Measurements from ENCODE around the gene OR4D9. TPM values are rescaled to one million over a fixed set of nuclear protein-coding genes. Genes with fewer than 3 reads are reported as not detected.
"Not testable (repeated sequence)": the region's sequence is repeated elsewhere in the genome, so short reads cannot be mapped to it uniquely, and the experiment has no call there.

OR4D9 gene
- total and polyA plus RNA-seq, 2 donors (not counting 1 experiment from before 2014, with no cell fraction given), result not detected

GRCh38 chr11:59534676-59535075 is 23.3 kb downstream of the OR4D9 start:
- H3K27ac ChIP-seq (ENCODE audit: low read length in 2 of 2), result no peak overlapping the region
- no CpG with 5 or more reads among the region's 1 CpG for WGBS (ENCODE audit: insufficient coverage)
- H3K4me2 ChIP-seq (replicated peaks; ENCODE audit: low read depth, low read length, poor library complexity, severe bottlenecking), result no peak overlapping the region
- CTCF ChIA-PET, result interaction anchor here (0.6 to 1.5 kb wide), 3 partner anchors 31 to 146 kb away, joined by 3 to 4 read pairs (median 4); no protein-coding TSS in a partner anchor
- H3K36me3 ChIP-seq (replicated peaks in 1 of 2; ENCODE audit: control extremely low read depth in 1 of 2, control insufficient read depth in 1 of 2, extremely low read depth in 1 of 2, insufficient read depth in 2 of 2, low read length in 1 of 2), result no peaks in the 10 kb centered on the region
- Mint-ChIP-seq H3K27me3 (peaks cover 11% of the 10 kb centered on the region), H3K4me1 (peaks cover 6% of the 10 kb centered on the region), H3K4me3 (no peak overlapping the region), H3K27ac (no peak overlapping the region), H3K9me3 (ENCODE audit: insufficient read depth) (no peaks in the 10 kb centered on the region)
- no peaks in the 10 kb centered on the region for H3K79me2 ChIP-seq (ENCODE audit: control insufficient read depth, insufficient read depth, low read length)
- H3K9me3 ChIP-seq (ENCODE audit: control extremely low read depth in 1 of 3, control insufficient read depth in 2 of 3, insufficient read depth in 1 of 3, low read length in 2 of 3), result no peaks in the 10 kb centered on the region
- POLR2A ChIA-PET, result no interaction called here
- no peak for DNase-seq
- no peaks in the 10 kb centered on the region for H4K20me1 ChIP-seq (ENCODE audit: control insufficient read depth, insufficient read depth, low read length, poor library complexity, severe bottlenecking)
- no peak overlapping the region for H3K9ac ChIP-seq (ENCODE audit: low read length)
- no peak overlapping the region for H3K4me3 ChIP-seq (ENCODE audit: control extremely low read depth in 1 of 5, extremely low read depth in 1 of 5, insufficient read depth in 1 of 5, low read depth in 2 of 5, low read length in 4 of 5)
- intact Hi-C loops (cut with micrococcal nuclease), result no loop called here
- no peak for ATAC-seq (ENCODE audit: low read depth)
- peaks cover 0 to 7% of the 10 kb centered on the region in 2 donors for H3K4me1 ChIP-seq (ENCODE audit: control insufficient read depth in 2 of 2, insufficient read depth in 2 of 2, low read length in 2 of 2)
- H3K27me3 ChIP-seq (replicated peaks in 1 of 4; ENCODE audit: control extremely low read depth in 1 of 4, control insufficient read depth in 3 of 4, insufficient read depth in 4 of 4, low read length in 3 of 4), result no peaks in the 10 kb centered on the region
- H2AFZ ChIP-seq (ENCODE audit: insufficient read depth, low read depth, low read length, poor library complexity, severe bottlenecking), result no peak overlapping the region
- TF ChIP-seq EZH2 (IDR thresholded peaks at IDR 0.05; ENCODE audit: borderline replicate concordance, insufficient read depth, low read depth, low read length, poor library complexity, severe bottlenecking) (no peak), CTCF (IDR thresholded peaks at IDR 0.05) (no peak)

- Mint-ChIP-seq H3K9me3 (ENCODE audit: insufficient read depth) (no peaks in the 10 kb centered on the region), H3K27ac (no peak overlapping the region), H3K4me3 (no peak overlapping the region), H3K27me3 (peaks cover 6% of the 10 kb centered on the region), H3K4me1 (peaks cover 3% of the 10 kb centered on the region)
- Histone ChIP-seq H3K9ac (ENCODE audit: low read length) (no peak overlapping the region), H3K9me3 (ENCODE audit: control extremely low read depth in 1 of 3, control insufficient read depth in 2 of 3, insufficient read depth in 1 of 3, low read length in 2 of 3) (no peaks in the 10 kb centered on the region), H4K20me1 (ENCODE audit: control insufficient read depth, insufficient read depth, low read length, poor library complexity, severe bottlenecking) (no peaks in the 10 kb centered on the region), H2AFZ (ENCODE audit: insufficient read depth, low read depth, low read length, poor library complexity, severe bottlenecking) (no peak overlapping the region), H3K27me3 (replicated peaks in 1 of 4; ENCODE audit: control extremely low read depth in 1 of 4, control insufficient read depth in 3 of 4, insufficient read depth in 4 of 4, low read length in 3 of 4) (no peaks in the 10 kb centered on the region), H3K79me2 (ENCODE audit: control insufficient read depth, insufficient read depth, low read length) (no peaks in the 10 kb centered on the region), H3K36me3 (replicated peaks in 1 of 2; ENCODE audit: control extremely low read depth in 1 of 2, control insufficient read depth in 1 of 2, extremely low read depth in 1 of 2, insufficient read depth in 2 of 2, low read length in 1 of 2) (no peaks in the 10 kb centered on the region), H3K4me1 (ENCODE audit: control insufficient read depth in 2 of 2, insufficient read depth in 2 of 2, low read length in 2 of 2) (peaks cover 0 to 7% of the 10 kb centered on the region in 2 donors), H3K4me3 (ENCODE audit: control extremely low read depth in 1 of 5, extremely low read depth in 1 of 5, insufficient read depth in 1 of 5, low read depth in 2 of 5, low read length in 4 of 5) (no peak overlapping the region), H3K27ac (ENCODE audit: low read length in 2 of 2) (no peak overlapping the region), H3K4me2 (replicated peaks; ENCODE audit: low read depth, low read length, poor library complexity, severe bottlenecking) (no peak overlapping the region)
- WGBS (ENCODE audit: insufficient coverage), result 96% methylated on average over 2 of the region's 3 CpGs
- intact Hi-C loops (cut with micrococcal nuclease), result no loop called here
- TF ChIP-seq EZH2 (IDR thresholded peaks at IDR 0.05; ENCODE audit: borderline replicate concordance, insufficient read depth, low read depth, low read length, poor library complexity, severe bottlenecking), result no peak
- TF ChIP-seq CTCF (IDR thresholded peaks at IDR 0.05), result no peak
- ATAC-seq (ENCODE audit: low read depth) (no peak), DNase-seq (no peak)
- POLR2A ChIA-PET, result no interaction called here
- CTCF ChIA-PET, result no interaction called here
Observed at GRCh38 chr11:59542142-59542810, 30.9 kb downstream of the OR4D9 start.

GRCh38 chr11:59543713-59544112 is 32.4 kb downstream of the OR4D9 start:
- H3K4me3 Mint-ChIP-seq; H3K4me2 ChIP-seq (replicated peaks; ENCODE audit: low read depth, low read length, poor library complexity, severe bottlenecking); H3K27ac Mint-ChIP-seq; H3K27me3 Mint-ChIP-seq; H4K20me1 ChIP-seq (ENCODE audit: control insufficient read depth, insufficient read depth, low read length, poor library complexity, severe bottlenecking); H3K79me2 ChIP-seq (ENCODE audit: control insufficient read depth, insufficient read depth, low read length); intact Hi-C loops (cut with micrococcal nuclease); H3K9me3 ChIP-seq (ENCODE audit: control extremely low read depth in 1 of 3, control insufficient read depth in 2 of 3, insufficient read depth in 1 of 3, low read length in 2 of 3); DNase-seq; H3K4me1 ChIP-seq (ENCODE audit: control insufficient read depth in 2 of 2, insufficient read depth in 2 of 2, low read length in 2 of 2); H3K4me1 Mint-ChIP-seq; ATAC-seq (ENCODE audit: low read depth); H3K9ac ChIP-seq (ENCODE audit: low read length); POLR2A ChIA-PET; H3K27me3 ChIP-seq (replicated peaks in 1 of 4; ENCODE audit: control extremely low read depth in 1 of 4, control insufficient read depth in 3 of 4, insufficient read depth in 4 of 4, low read length in 3 of 4); H2AFZ ChIP-seq (ENCODE audit: insufficient read depth, low read depth, low read length, poor library complexity, severe bottlenecking); H3K27ac ChIP-seq (ENCODE audit: low read length in 2 of 2); H3K36me3 ChIP-seq (replicated peaks in 1 of 2; ENCODE audit: control extremely low read depth in 1 of 2, control insufficient read depth in 1 of 2, extremely low read depth in 1 of 2, insufficient read depth in 2 of 2, low read length in 1 of 2); H3K4me3 ChIP-seq (ENCODE audit: control extremely low read depth in 1 of 5, extremely low read depth in 1 of 5, insufficient read depth in 1 of 5, low read depth in 2 of 5, low read length in 4 of 5); CTCF ChIA-PET; H3K9me3 Mint-ChIP-seq (ENCODE audit: insufficient read depth): not testable (repeated sequence)
- no CpG with 5 or more reads among the region's 3 CpGs for WGBS (ENCODE audit: insufficient coverage)

Measured in B cell (primary cell).